ENCODE results near the gene EXO5.
"Not testable (repeated sequence)": the region's sequence is repeated elsewhere in the genome, so short reads cannot be mapped to it uniquely, and the experiment has no call there.

Gene EXO5

DNA sequence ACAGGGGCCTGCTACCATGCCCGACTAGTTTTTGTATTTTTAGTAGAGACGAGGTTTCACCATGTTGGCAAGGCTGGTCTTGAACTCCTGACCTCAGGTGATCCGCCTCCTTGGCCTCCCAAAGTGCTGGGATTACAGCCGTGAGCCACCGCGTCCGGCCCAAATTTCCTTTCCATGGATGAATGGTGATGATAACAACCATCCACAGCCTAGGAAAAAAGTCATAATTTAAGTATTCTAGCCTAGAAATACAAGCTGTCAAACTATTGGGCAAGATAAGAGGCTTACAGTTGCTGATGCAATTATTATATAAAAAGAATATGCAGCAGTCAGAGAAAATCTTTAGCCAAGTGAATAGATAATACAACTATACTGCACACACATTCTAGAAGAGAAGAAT, 46.2 kb downstream of the EXO5 start:
- not testable (repeated sequence) for DNase-seq

GRCh38 chr1:40556121-40556520, 47.6 kb downstream of the EXO5 start:
- DNase-seq, result no peak

- not testable (repeated sequence) for DNase-seq
Observed at GRCh38 chr1:40558241-40558640, 49.7 kb downstream of the EXO5 start.

- DNase-seq, result no peak
Observed at GRCh38 chr1:40562185-40562584, 53.6 kb downstream of the EXO5 start.

- DNase-seq, result no peak
Observed at GRCh38 chr1:40563266-40563665, 54.7 kb downstream of the EXO5 start.

- DNase-seq, result no peak
Observed at GRCh38 chr1:40564506-40564905, 55.9 kb downstream of the EXO5 start.

DNA sequence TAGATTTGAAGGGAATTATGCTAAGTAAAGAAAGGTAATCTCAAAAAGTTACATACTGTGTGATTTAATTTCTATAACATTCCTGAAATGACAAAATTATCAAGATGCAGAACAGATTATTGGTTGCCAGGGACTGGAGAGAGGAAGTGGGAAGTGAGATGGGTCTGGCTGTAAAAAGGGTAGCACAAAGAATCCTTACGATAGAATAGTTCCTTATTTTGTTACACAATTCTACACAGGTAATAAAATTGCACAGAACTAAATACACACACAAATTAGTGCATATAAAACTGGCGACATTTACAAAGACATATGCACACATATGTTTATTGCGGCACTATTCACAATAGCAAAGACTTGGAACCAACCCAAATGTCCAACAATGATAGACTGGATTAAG, 56.3 kb downstream of the EXO5 start:
- no peak for DNase-seq

All from NCI-H1436 treated with DMSO at 0.1 percent for 48 hours (cell line).